PC-3 (cell line): ENCODE measurements around the gene RER1.

Source experiments
- CTCF ChIP-seq: fragments of 300-600 bp; sonication (generic); conservative IDR thresholded peaks from 2 replicates; pipeline ENCODE4 v1.5.1; 2017; ENCODE audit warnings: antibody characterized with exemption, low read depth, mild to moderate bottlenecking, low read length
- EZH2phosphoT487 ChIP-seq: fragments of 300-600 bp; sonication (generic); IDR thresholded peaks from 2 replicates; pipeline ENCODE4 v1.6.1; 2018; ENCODE audit warnings: mild to moderate bottlenecking, antibody characterized with exemption, low read length, borderline replicate concordance

- no peak for TF ChIP-seq CTCF
- no peak for TF ChIP-seq EZH2phosphoT487
Observed at GRCh38 chr1:2349806-2350205, 41.8 kb upstream of the RER1 start.
